SK-N-MC (cell line): ENCODE data around the gene PHACTR3.
"Not testable (repeated sequence)": the region's sequence is repeated elsewhere in the genome, so short reads cannot be mapped to it uniquely, and the experiment has no call there.

Experiments used
- EZH2 ChIP-seq: fragments of 200-600 bp; sonication (generic); IDR thresholded peaks from one replicate; pipeline ENCODE4 v1.6.1; 2017; ENCODE audit warnings: antibody characterized with exemption
- POLR2AphosphoS5 ChIP-seq: IDR thresholded peaks from 2 replicates; pipeline ENCODE4 v1.6.1; 2012; ENCODE audit warnings: mild to moderate bottlenecking, low read depth, low read length, borderline replicate concordance

GRCh38 chr20:59557733-59558529 is 46.4 kb upstream of the PHACTR3 start:
- not testable (repeated sequence) for TF ChIP-seq EZH2, POLR2AphosphoS5
